K562 (cell line): ENCODE data around the gene SLC2A9. TPM values are rescaled to one million over a fixed set of nuclear protein-coding genes. Genes with fewer than 3 reads are reported as not detected.

Source experiments
- ATAC-seq: fragments of 200-7000 bp; cut with Tn5 transposase; 3 replicates; pipeline ENCODE4 v1.9.1; 2020; ENCODE audit warnings: moderate library complexity
- BruUV-seq: library from RNA; stranded (reverse); fragments of 400-500 nt; replicated peaks from 2 replicates; lab custom pipeline; 2021; lab: Mats Ljungman, UMichigan
- CTCF ChIA-PET: fragments of 300-600 bp; formaldehyde crosslinking; extraction: SDS; loops from one replicate; lab custom pipeline; 2021; ENCODE audit warnings: low intra/inter-chr PET ratio; lab: Yijun Ruan, JAX
- POLR2A ChIA-PET: fragments of 300-600, 350-650 bp; sonication (Branson Sonifier 250); formaldehyde crosslinking; extraction: SDS; loops from one replicate; lab custom pipeline; 2021; ENCODE audit warnings: antibody characterized with exemption, inconsistent platforms; lab: Yijun Ruan, JAX
- DNase-seq, 4 experiments: peaks; one replicate each; pipeline versions ENCODE4 v3.0.0 to v3.0.0-alpha.2; 2011 to 2018; ENCODE audit warnings: low spot score in 3 of 4, mixed read lengths in 3 of 4; ENCODE audit errors: extremely low read depth in 1 of 4
- FAIRE-seq: peaks from 2 replicates; lab custom pipeline; 2011; peaks lifted over from hg19 to GRCh38; lab: Jason Lieb, UNC
- H2AFZ ChIP-seq: 2 replicates; pipeline ENCODE4 v1.6.0; 2011; ENCODE audit warnings: low read depth, low read length, control low read depth, inconsistent platforms
- H3K27ac ChIP-seq: fragments of 200-600 bp; 3 replicates; pipeline ENCODE4 v1.8.0; 2011; ENCODE audit warnings: low read depth, mild to moderate bottlenecking, control low read depth, inconsistent platforms, low read length, moderate library complexity, mixed read lengths; ENCODE audit errors: extremely low read depth
- H3K27me3 ChIP-seq, 2 experiments: fragments of 300-600 bp in 1 of 2; 2 replicates in 1 of 2; 3 replicates in 1 of 2; pipeline versions ENCODE4 v1.6.0 to v1.8.0; 2011; ENCODE audit warnings: inconsistent platforms in 2 of 2, low read length in 2 of 2, mild to moderate bottlenecking in 1 of 2, mixed read lengths in 1 of 2, moderate library complexity in 1 of 2; ENCODE audit not compliant: control insufficient read depth in 2 of 2, insufficient read depth in 2 of 2
- H3K36me3 ChIP-seq: fragments of 300-600 bp; 3 replicates; pipeline ENCODE4 v1.8.0; 2011; ENCODE audit warnings: mild to moderate bottlenecking, low read length, inconsistent platforms; ENCODE audit not compliant: control insufficient read depth, insufficient read depth
- H3K4me1 ChIP-seq, 2 experiments: fragments of 200-600 bp in 1 of 2; replicated peaks in 1 of 2; 2 replicates in 1 of 2; 3 replicates in 1 of 2; pipeline versions ENCODE4 v1.5.1 to v1.8.0; 2011; ENCODE audit warnings: inconsistent platforms in 2 of 2, low read length in 2 of 2, mild to moderate bottlenecking in 1 of 2, mixed read lengths in 1 of 2, moderate library complexity in 1 of 2; ENCODE audit not compliant: control insufficient read depth in 2 of 2, insufficient read depth in 2 of 2
- H3K4me2 ChIP-seq: 2 replicates; pipeline ENCODE4 v1.6.1; 2011; ENCODE audit warnings: low read length, control low read depth, inconsistent platforms, mixed read lengths; ENCODE audit not compliant: insufficient read depth
- H3K4me3 ChIP-seq: fragments of 200-600 bp; sonication (generic), shearing (Covaris generic); 2 replicates; pipeline ENCODE4 v1.5.1; 2016; ENCODE audit warnings: control low read depth, inconsistent platforms
- H3K79me2 ChIP-seq: fragments of 200-600 bp; 3 replicates; pipeline ENCODE4 v1.8.0; 2011; ENCODE audit warnings: low read length, inconsistent platforms; ENCODE audit not compliant: control insufficient read depth, insufficient read depth
- H3K9ac ChIP-seq, 2 experiments: 2 replicates each; pipeline versions ENCODE4 v1.6.0 to v1.6.1; 2011; ENCODE audit warnings: low read depth in 2 of 2, low read length in 2 of 2, control low read depth in 1 of 2, inconsistent platforms in 1 of 2, mild to moderate bottlenecking in 1 of 2, mixed read lengths in 1 of 2; ENCODE audit not compliant: insufficient read depth in 1 of 2
- H3K9me1 ChIP-seq: one replicate; pipeline ENCODE4 v1.6.0; 2011; ENCODE audit warnings: inconsistent platforms, mild to moderate bottlenecking, low read length, moderate library complexity; ENCODE audit not compliant: control insufficient read depth, insufficient read depth
- H3K9me3 ChIP-seq: replicated peaks from 2 replicates; pipeline ENCODE4 v1.5.1; 2011; ENCODE audit warnings: low read depth, low read length, inconsistent platforms; ENCODE audit not compliant: control insufficient read depth, insufficient read depth
- H4K20me1 ChIP-seq: replicated peaks from 2 replicates; pipeline ENCODE4 v1.6.1; 2011; ENCODE audit warnings: low read length, inconsistent platforms, mixed read lengths; ENCODE audit not compliant: control insufficient read depth, insufficient read depth
- ETV6 ChIP-seq, 3 experiments: fragments of 150-350 bp in 1 of 3; sonication (generic) in 1 of 3; formaldehyde crosslinking in 1 of 3; IDR thresholded peaks; 2 replicates each; pipeline versions ENCODE4 v1.6.1 to v1.8.0; 2014 to 2022; ENCODE audit warnings: borderline replicate concordance in 2 of 3, low read depth in 2 of 3, antibody characterized with exemption in 1 of 3, low read length in 1 of 3, mild to moderate bottlenecking in 1 of 3, missing genetic modification reagents in 1 of 3
- JUN ChIP-seq, 2 experiments: sonication (generic) in 1 of 2; formaldehyde crosslinking in 1 of 2; IDR thresholded peaks; 2 replicates each; pipeline versions ENCODE4 v1.6.1 to v1.8.0; 2012 to 2022; ENCODE audit warnings: borderline replicate concordance in 2 of 2, mild to moderate bottlenecking in 2 of 2, improper control_type of control experiment in 1 of 2, low read depth in 1 of 2, low read length in 1 of 2, missing genetic modification reagents in 1 of 2
- PCBP2 ChIP-seq: fragments of 200-400 bp; formaldehyde crosslinking; IDR thresholded peaks from 2 replicates; pipeline ENCODE4 v1.6.1; 2018; ENCODE audit warnings: low read length, low read depth, mild to moderate bottlenecking, moderate library complexity; ENCODE audit not compliant: poor library complexity, severe bottlenecking
- PURB ChIP-seq: sonication (generic); formaldehyde crosslinking; IDR thresholded peaks from 2 replicates; pipeline ENCODE4 v1.9.0; 2021; ENCODE audit warnings: low read depth, mild to moderate bottlenecking, missing genetic modification reagents
- SMARCB1 ChIP-seq: IDR thresholded peaks from 2 replicates; pipeline ENCODE4 v1.6.1; 2011; ENCODE audit warnings: improper control_type of control experiment, low read depth; ENCODE audit not compliant: insufficient read length
- THRAP3 ChIP-seq: fragments of 450-650 bp; IDR thresholded peaks from 2 replicates; pipeline ENCODE4 v1.6.1; 2016; ENCODE audit warnings: mild to moderate bottlenecking, inconsistent platforms, borderline replicate concordance
- ZC3H8 ChIP-seq: fragments of 450-650 bp; IDR thresholded peaks from 2 replicates; pipeline ENCODE4 v1.6.1; 2017
- ZNF274 ChIP-seq: IDR thresholded peaks from 2 replicates; pipeline ENCODE4 v1.6.1; 2011; ENCODE audit warnings: low read depth, mild to moderate bottlenecking, low read length, moderate library complexity, borderline replicate concordance
- ZNF639 ChIP-seq, 2 experiments: fragments of 200-800 bp in 1 of 2; sonication (Bioruptor generic) in 1 of 2; sonication (generic) in 1 of 2; formaldehyde crosslinking in 1 of 2; IDR thresholded peaks in 1 of 2; conservative IDR thresholded peaks in 1 of 2; 2 replicates each; pipeline versions ENCODE4 v1.5.0 to v1.6.1; 2016 to 2020; ENCODE audit warnings: missing compliant biosample characterization in 1 of 2, missing genetic modification characterization in 1 of 2, missing genetic modification reagents in 1 of 2
- WGBS: fragments of 100-300 bp; shearing (Covaris generic); methylation state at CpG from one replicate; pipeline ENCODE4 v1.1.6; 2016; ENCODE audit warnings: low coverage, mixed read lengths; ENCODE audit not compliant: insufficient coverage; ENCODE audit errors: missing lambda C conversion rate; 5-methylcytosine and 5-hydroxymethylcytosine counted together
- in situ Hi-C: fragments of 300-500 bp; cut with MboI; formaldehyde crosslinking; loops from 4 replicates; pipeline ENCODE4 v1.15.0; 2018; ENCODE audit warnings: inconsistent platforms, mixed read lengths
- intact Hi-C: fragments of 100-400 bp; cut with micrococcal nuclease; formaldehyde crosslinking; loops from 2 replicates; pipeline ENCODE4 v1.14.2; 2022
- polyA plus RNA-seq, 8 experiments: library from polyadenylated mRNA; depleted of rRNA in 4 of 8; stranded (reverse) in 5 of 8; unstranded in 3 of 8; fragments of >200 nt; fragmentation: Nextera tagmentation in 2 of 8; fragmentation: Illumina TruSeq in 1 of 8; extraction: Ambion mirVana in 2 of 8; extraction: Trizol in 1 of 8; gene quantifications; 2 replicates each; pipeline versions ENCODE4 v1.2.1 to v1.2.3, GENCODE V29; 2011 to 2014; ENCODE audit warnings: inconsistent platforms in 1 of 8, missing spikeins in 1 of 8
- total RNA-seq, 7 experiments: library from RNA; depleted of rRNA in 6 of 7; stranded (reverse); fragments of >200 nt in 6 of 7; fragmentation: Illumina TruSeq in 2 of 7; extraction: Trizol in 2 of 7; gene quantifications; 2 replicates each; pipeline versions ENCODE4 v1.2.1 to v1.2.3, GENCODE V29; 2011 to 2021; ENCODE audit warnings: low replicate concordance in 1 of 7

Gene SLC2A9
- total and polyA plus RNA-seq, 9 of the 15 experiments (the other 6 are each of a cell fraction or from before 2014, with no cell fraction given), result 0.15 to 1.9 (median 0.76) TPM

GRCh38 chr4:9845791-9846493 lies 175.4 kb downstream of the SLC2A9 start:
- WGBS, result 2% methylated on average over 9 of the region's 9 CpGs
- Histone ChIP-seq H3K4me2 (no peak overlapping the region), H3K9me3 (no peaks in the 10 kb centered on the region), H3K27ac (no peak overlapping the region), H3K4me1 (no peaks in the 10 kb centered on the region), H3K79me2 (no peaks in the 10 kb centered on the region), H3K36me3 (no peaks in the 10 kb centered on the region), H2AFZ (no peak overlapping the region), H3K9ac (no peak overlapping the region), H3K27me3 (peaks cover 0 to 4% of the 10 kb centered on the region in 2 experiments; a peak in 2 of 5 replicates), H3K9me1 (no peaks in the 10 kb centered on the region), H3K4me3 (no peak overlapping the region), H4K20me1 (no peaks in the 10 kb centered on the region)
- FAIRE-seq, result no peak
- POLR2A ChIA-PET, result interaction anchor here (1.3 kb wide), 1 partner anchor 17 kb away, joined by 3 read pairs; no protein-coding TSS in a partner anchor
- no peak for DNase-seq
- CTCF ChIA-PET, result no interaction called here
- intact Hi-C loops, result no loop called here
- in situ Hi-C loops, result no loop called here
- ATAC-seq, result no peak
- no peak for TF ChIP-seq ZNF639 (CRISPR knock-in tag; conservative IDR thresholded peaks at IDR 0.05 in 1 of 2, IDR thresholded peaks at IDR 0.05 in 1 of 2)
- no peak for TF ChIP-seq SMARCB1
- TF ChIP-seq ZNF274, result no peak
- no peak for TF ChIP-seq ZC3H8
- TF ChIP-seq PURB (CRISPR knock-in tag), result no peak
- no peak for TF ChIP-seq ETV6 (IDR thresholded peaks at IDR 0.05; ENCODE audit: borderline replicate concordance in 1 of 2, low read depth in 2 of 2, low read length in 1 of 2)
- no peak for TF ChIP-seq ETV6 (CRISPR knock-in tag; IDR thresholded peaks at IDR 0.05; ENCODE audit: borderline replicate concordance)
- TF ChIP-seq JUN (IDR thresholded peaks at IDR 0.05; ENCODE audit: borderline replicate concordance, low read depth, low read length), result no peak
- TF ChIP-seq JUN (CRISPR knock-in tag; IDR thresholded peaks at IDR 0.05; ENCODE audit: borderline replicate concordance), result no peak
- no peak for TF ChIP-seq THRAP3
- no peak for TF ChIP-seq PCBP2
- no TSS peak for BruUV-seq
